Stomach smooth muscle (tissue), 2 donors: ENCODE data around the gene UGP2.

Experiments used
- H3K27ac ChIP-seq: one replicate; pipeline ENCODE4 v1.7.0; 2013; ENCODE audit warnings: mild to moderate bottlenecking, low read length, inconsistent platforms
- H3K27me3 ChIP-seq, 2 donors: one replicate each; pipeline ENCODE4 v1.7.0; 2013; ENCODE audit warnings: low read length in 2 of 2; ENCODE audit not compliant: insufficient read depth in 2 of 2, control insufficient read depth in 1 of 2
- H3K36me3 ChIP-seq, 2 donors: one replicate each; pipeline ENCODE4 v1.7.0; 2013; ENCODE audit warnings: low read length in 2 of 2; ENCODE audit not compliant: control insufficient read depth in 2 of 2, insufficient read depth in 2 of 2
- H3K4me1 ChIP-seq: one replicate; pipeline ENCODE4 v1.7.0; 2013; ENCODE audit warnings: low read length; ENCODE audit not compliant: control insufficient read depth, insufficient read depth
- H3K4me3 ChIP-seq, 2 donors: one replicate each; pipeline ENCODE4 v1.7.0; 2013; ENCODE audit warnings: low read length in 2 of 2
- H3K9ac ChIP-seq, 2 donors: one replicate each; pipeline ENCODE4 v1.7.0; 2013; ENCODE audit warnings: low read length in 2 of 2, mild to moderate bottlenecking in 1 of 2
- H3K9me3 ChIP-seq, 2 donors: one replicate each; pipeline ENCODE4 v1.7.0; 2013; ENCODE audit warnings: low read length in 2 of 2; ENCODE audit not compliant: control insufficient read depth in 2 of 2
- donor health status: healthy.
- donor health status: Pancreatic carcinoma.

UGP2 gene

DNA sequence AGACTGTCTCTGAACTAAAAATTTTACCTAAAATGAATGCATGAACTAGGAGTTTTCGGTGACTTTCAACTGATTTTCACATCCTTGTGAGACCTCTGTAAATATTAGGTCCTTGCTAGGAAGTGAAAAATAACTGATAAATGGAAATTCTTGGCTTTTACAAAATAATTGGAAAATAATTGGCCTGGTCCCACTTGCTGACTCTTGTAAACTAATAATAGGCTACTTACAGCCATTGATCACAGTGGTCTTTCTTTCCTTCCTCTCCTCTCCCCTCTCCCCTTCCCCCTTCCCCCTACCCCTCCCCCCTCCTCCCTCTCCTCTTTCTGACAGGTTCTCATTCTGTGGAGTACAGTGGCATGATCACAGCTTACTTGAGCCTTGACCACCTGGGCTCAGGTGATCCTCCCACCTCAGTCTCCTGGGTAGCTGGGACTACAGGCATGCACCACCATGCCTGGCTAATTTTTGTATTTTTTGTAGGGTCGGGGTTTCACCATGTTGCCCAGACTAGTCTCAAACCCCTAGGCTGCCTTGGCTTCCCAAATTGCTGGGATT lies 38.3 kb downstream of the UGP2 start:
- Histone ChIP-seq H3K36me3 (peaks cover 10 to 14% of the 10 kb centered on the region in 2 donors), H3K27ac (no peak overlapping the region), H3K9ac (no peak overlapping the region), H3K4me3 (no peak overlapping the region), H3K9me3 (no peaks in the 10 kb centered on the region), H3K4me1 (no peaks in the 10 kb centered on the region), H3K27me3 (no peaks in the 10 kb centered on the region)

DNA sequence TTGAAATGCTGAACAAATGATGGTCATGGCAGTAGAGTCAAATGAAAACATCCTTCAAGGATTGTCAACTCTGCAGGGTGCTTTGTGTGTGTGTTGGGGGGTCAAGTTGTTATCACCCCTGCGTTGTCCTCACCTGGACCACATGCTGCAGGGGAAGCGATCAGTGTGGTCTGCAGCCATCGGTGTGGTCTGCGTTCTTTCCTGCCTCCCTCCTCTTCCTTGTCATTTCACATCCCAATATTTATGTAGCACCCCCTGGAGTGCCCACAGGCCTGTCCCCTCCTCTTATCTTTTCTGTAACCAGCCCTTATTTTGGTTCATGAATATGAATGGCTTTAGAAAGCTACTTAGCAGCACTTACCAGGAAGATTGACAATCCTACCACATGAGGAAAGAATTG lies 38.9 kb downstream of the UGP2 start:
- Histone ChIP-seq H3K4me1 (no peaks in the 10 kb centered on the region), H3K9me3 (no peaks in the 10 kb centered on the region), H3K9ac (no peak overlapping the region), H3K27me3 (no peaks in the 10 kb centered on the region), H3K36me3 (peaks cover 10 to 16% of the 10 kb centered on the region in 2 donors), H3K4me3 (no peak overlapping the region), H3K27ac (no peak overlapping the region)

GRCh38 chr2:63881205-63881604 lies 39.5 kb downstream of the UGP2 start:
- Histone ChIP-seq H3K27ac (no peak overlapping the region), H3K36me3 (peaks cover 10 to 18% of the 10 kb centered on the region in 2 donors)

GRCh38 chr2:63882395-63883105 lies 40.9 kb downstream of the UGP2 start:
- Histone ChIP-seq H3K4me3 (no peak overlapping the region), H3K27me3 (no peaks in the 10 kb centered on the region), H3K27ac (no peak overlapping the region), H3K36me3 (peaks cover 16 to 22% of the 10 kb centered on the region in 2 donors), H3K9ac (no peak overlapping the region), H3K9me3 (no peaks in the 10 kb centered on the region), H3K4me1 (no peaks in the 10 kb centered on the region)

More at GRCh38 chr2:63881205-63881604, 39.5 kb downstream of the UGP2 start:
- H3K27me3 ChIP-seq = no peaks in the 10 kb centered on the region
- no peaks in the 10 kb centered on the region for H3K9me3 ChIP-seq
- H3K9ac ChIP-seq = no peak overlapping the region
- H3K4me1 ChIP-seq = no peaks in the 10 kb centered on the region
- no peak overlapping the region for H3K4me3 ChIP-seq

GRCh38 chr2:63886445-63886844 lies 44.7 kb downstream of the UGP2 start:
- Histone ChIP-seq H3K27ac (no peak overlapping the region), H3K9ac (no peak overlapping the region), H3K4me3 (no peak overlapping the region), H3K4me1 (no peaks in the 10 kb centered on the region), H3K9me3 (no peaks in the 10 kb centered on the region), H3K27me3 (no peaks in the 10 kb centered on the region), H3K36me3 (peaks cover 25 to 33% of the 10 kb centered on the region in 2 donors)

DNA sequence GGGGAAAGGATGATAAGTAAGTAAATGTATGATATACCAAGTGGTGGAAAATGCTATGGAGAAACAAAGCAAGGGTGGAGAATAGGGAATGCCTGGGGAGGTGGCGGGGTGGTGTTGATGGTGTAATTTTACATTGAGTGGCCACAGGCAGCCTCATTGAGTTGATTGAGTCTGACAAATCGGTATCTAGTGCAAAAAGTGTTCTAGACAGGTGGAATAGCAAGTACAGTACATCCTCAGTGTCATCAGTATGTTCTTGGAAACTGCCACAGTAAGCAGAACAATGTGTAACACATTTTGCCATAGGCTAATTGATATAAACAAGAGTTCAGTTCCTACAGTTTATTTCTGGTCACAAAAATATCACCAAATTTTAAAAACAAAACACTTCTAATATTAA lies 46.4 kb downstream of the UGP2 start:
- Histone ChIP-seq H3K9ac (no peak overlapping the region), H3K27me3 (no peaks in the 10 kb centered on the region), H3K4me1 (no peaks in the 10 kb centered on the region), H3K4me3 (no peak overlapping the region), H3K36me3 (peaks cover 22 to 31% of the 10 kb centered on the region in 2 donors), H3K9me3 (no peaks in the 10 kb centered on the region), H3K27ac (no peak overlapping the region)

GRCh38 chr2:63888490-63889402 lies 47.0 kb downstream of the UGP2 start:
- Histone ChIP-seq H3K4me3 (no peak overlapping the region), H3K27ac (no peak overlapping the region), H3K4me1 (peaks cover 3% of the 10 kb centered on the region), H3K9me3 (no peaks in the 10 kb centered on the region), H3K27me3 (no peaks in the 10 kb centered on the region), H3K36me3 (peaks cover 18 to 29% of the 10 kb centered on the region in 2 donors), H3K9ac (no peak overlapping the region)

- H3K27me3 ChIP-seq = no peaks in the 10 kb centered on the region
- no peak overlapping the region for H3K9ac ChIP-seq
- H3K4me1 ChIP-seq = peaks cover 4% of the 10 kb centered on the region
- H3K27ac ChIP-seq = no peak overlapping the region
- no peak overlapping the region for H3K4me3 ChIP-seq
- peaks cover 8 to 30% of the 10 kb centered on the region in 2 donors for H3K36me3 ChIP-seq
- H3K9me3 ChIP-seq = no peaks in the 10 kb centered on the region
Measured at GRCh38 chr2:63890678-63891077, 49.0 kb downstream of the UGP2 start.

DNA sequence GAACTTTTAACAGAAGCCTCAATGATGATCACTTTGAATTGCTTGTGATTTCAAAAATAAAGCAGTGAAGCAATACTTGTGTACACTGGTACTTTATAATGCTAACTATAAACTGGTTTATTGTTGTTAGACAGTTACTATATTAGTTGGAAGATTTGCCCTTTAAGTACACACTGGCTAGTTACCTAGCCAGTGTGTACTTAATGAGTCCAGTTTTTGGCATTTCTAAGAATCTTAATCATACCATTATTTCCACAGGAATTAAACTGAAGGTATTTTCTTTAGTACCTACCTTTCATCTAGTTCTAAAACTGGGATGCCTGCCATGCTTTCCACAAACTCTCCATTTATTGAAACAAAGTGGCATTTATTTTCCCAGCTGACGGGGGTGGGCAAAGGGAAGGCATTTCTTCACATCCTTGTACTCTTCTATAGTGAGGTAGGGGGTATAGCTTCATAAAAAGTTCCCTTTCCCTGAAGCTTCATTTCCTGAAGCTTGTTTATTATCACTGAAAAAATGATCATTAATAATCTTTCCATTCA lies 49.9 kb downstream of the UGP2 start:
- Histone ChIP-seq H3K36me3 (peaks cover 3 to 31% of the 10 kb centered on the region in 2 donors), H3K9me3 (no peaks in the 10 kb centered on the region), H3K4me1 (peaks cover 4% of the 10 kb centered on the region), H3K27ac (no peak overlapping the region), H3K9ac (no peak overlapping the region), H3K4me3 (no peak overlapping the region), H3K27me3 (no peaks in the 10 kb centered on the region)

GRCh38 chr2:63893163-63893562 lies 51.5 kb downstream of the UGP2 start:
- Histone ChIP-seq H3K27me3 (no peaks in the 10 kb centered on the region), H3K36me3 (peaks cover 4 to 28% of the 10 kb centered on the region in 2 donors), H3K4me3 (no peak overlapping the region), H3K27ac (no peak overlapping the region), H3K9ac (no peak overlapping the region), H3K4me1 (peaks cover 4% of the 10 kb centered on the region), H3K9me3 (no peaks in the 10 kb centered on the region)
